ENCODE measurements around the gene ZNF280A. TPM values are rescaled to one million over a fixed set of nuclear protein-coding genes. Genes with fewer than 3 reads are reported as not detected.

The ZNF280A gene
- total and polyA plus RNA-seq, 9 of the 15 experiments (the other 6 are each of a cell fraction or from before 2014, with no cell fraction given) = 19.0 to 40.8 (median 28.6) TPM

DNA sequence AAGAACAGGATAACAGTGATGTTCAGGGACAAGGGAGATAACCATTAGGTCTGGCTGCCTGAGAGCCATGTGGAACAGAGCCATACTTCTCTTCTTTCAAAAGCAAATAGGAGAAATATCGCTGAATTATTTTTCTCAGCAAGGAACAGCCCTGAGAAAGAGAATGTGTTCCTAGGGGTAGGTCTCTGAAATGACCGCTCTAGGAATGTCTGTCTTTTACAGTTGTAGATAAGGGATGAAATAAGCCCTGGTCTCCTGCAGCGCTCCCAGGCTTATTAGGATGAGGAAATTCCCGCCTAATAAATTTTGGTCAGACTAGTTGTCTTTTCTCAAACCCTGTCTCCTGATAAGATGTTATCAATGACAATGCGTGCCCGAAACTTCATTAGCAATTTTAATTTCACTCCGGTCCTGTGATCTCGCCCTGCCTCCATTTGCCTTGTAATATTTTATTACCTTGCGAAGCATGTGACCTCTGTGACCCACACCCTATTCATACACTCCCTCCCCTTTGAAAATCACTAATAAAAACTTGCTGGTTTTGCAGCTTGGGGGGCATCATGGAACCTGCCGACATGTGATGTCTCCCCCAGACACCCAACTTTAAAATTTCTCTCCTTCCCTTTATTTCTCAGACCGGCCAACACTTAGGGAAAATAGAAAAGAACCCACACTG lies 51.1 kb downstream of the ZNF280A start (continued):
- TF ChIP-seq, protein P1, sequence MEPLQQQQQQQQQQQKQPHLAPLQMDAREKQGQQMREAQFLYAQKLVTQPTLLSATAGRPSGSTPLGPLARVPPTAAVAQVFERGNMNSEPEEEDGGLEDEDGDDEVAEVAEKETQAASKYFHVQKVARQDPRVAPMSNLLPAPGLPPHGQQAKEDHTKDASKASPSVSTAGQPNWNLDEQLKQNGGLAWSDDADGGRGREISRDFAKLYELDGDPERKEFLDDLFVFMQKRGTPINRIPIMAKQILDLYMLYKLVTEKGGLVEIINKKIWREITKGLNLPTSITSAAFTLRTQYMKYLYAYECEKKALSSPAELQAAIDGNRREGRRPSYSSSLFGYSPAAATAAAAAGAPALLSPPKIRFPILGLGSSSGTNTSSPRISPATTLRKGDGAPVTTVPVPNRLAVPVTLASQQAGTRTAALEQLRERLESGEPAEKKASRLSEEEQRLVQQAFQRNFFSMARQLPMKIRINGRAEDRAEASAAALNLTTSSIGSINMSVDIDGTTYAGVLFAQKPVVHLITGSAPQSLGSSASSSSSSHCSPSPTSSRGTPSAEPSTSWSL (CRISPR knock-in tag; IDR thresholded peaks at IDR 0.05; ENCODE audit: borderline replicate concordance) = peak; percentile 75; the same call in 1 of the 2 replicates
- TF ChIP-seq, protein P2, sequence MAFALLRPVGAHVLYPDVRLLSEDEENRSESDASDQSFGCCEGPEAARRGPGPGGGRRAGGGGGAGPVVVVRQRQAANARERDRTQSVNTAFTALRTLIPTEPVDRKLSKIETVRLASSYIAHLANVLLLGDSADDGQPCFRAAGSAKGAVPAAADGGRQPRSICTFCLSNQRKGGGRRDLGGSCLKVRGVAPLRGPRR (CRISPR knock-in tag; IDR thresholded peaks at IDR 0.05) = peak; percentile 80
- TF ChIP-seq HNRNPUL1 (IDR thresholded peaks at IDR 0.05; ENCODE audit: low read length) (0 out of 2 replicates have a peak, but pooled peaks have one; percentile 48), CXXC5 (CRISPR knock-in tag; IDR thresholded peaks at IDR 0.05) (peak; percentile 63), EP300 (IDR thresholded peaks at IDR 0.05; ENCODE audit: low read length) (peak; percentile 77), HEY1 (CRISPR knock-in tag; IDR thresholded peaks at IDR 0.05; ENCODE audit: borderline replicate concordance) (peak; percentile 82), MBD2 (IDR thresholded peaks at IDR 0.05; ENCODE audit: borderline replicate concordance, low read depth) (peak; percentile 20; the same call in 1 of the 2 replicates), TGIF2 (CRISPR knock-in tag; IDR thresholded peaks at IDR 0.05) (0 out of 2 replicates have a peak, but pooled peaks have one; percentile 25), ZNF778 (CRISPR knock-in tag; IDR thresholded peaks at IDR 0.05) (0 out of 2 replicates have a peak, but pooled peaks have one; percentile 72), TCFL5 (CRISPR knock-in tag; conservative IDR thresholded peaks at IDR 0.05) (peak; percentile 54; the same call in 1 of the 2 replicates), PPARD (CRISPR knock-in tag; IDR thresholded peaks at IDR 0.05) (peak; percentile 62; the same call in 1 of the 2 replicates), HCFC1 (IDR thresholded peaks at IDR 0.05; ENCODE audit: low read depth, low read length) (0 out of 2 replicates have a peak, but pooled peaks have one; percentile 15), JUNB (CRISPR knock-in tag; conservative IDR thresholded peaks at IDR 0.05) (0 out of 2 replicates have a peak, but pooled peaks have one; percentile 5), DMBX1 (CRISPR knock-in tag; IDR thresholded peaks at IDR 0.05; ENCODE audit: borderline replicate concordance) (peak; percentile 66)
- TF ChIP-seq, protein P3, sequence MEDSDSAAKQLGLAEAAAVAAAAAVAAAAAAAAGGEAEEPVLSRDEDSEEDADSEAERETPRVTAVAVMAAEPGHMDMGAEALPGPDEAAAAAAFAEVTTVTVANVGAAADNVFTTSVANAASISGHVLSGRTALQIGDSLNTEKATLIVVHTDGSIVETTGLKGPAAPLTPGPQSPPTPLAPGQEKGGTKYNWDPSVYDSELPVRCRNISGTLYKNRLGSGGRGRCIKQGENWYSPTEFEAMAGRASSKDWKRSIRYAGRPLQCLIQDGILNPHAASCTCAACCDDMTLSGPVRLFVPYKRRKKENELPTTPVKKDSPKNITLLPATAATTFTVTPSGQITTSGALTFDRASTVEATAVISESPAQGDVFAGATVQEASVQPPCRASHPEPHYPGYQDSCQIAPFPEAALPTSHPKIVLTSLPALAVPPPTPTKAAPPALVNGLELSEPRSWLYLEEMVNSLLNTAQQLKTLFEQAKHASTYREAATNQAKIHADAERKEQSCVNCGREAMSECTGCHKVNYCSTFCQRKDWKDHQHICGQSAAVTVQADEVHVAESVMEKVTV (CRISPR knock-in tag; IDR thresholded peaks at IDR 0.05) = 0 out of 2 replicates have a peak, but pooled peaks have one; percentile 16
- TF ChIP-seq, protein P4, sequence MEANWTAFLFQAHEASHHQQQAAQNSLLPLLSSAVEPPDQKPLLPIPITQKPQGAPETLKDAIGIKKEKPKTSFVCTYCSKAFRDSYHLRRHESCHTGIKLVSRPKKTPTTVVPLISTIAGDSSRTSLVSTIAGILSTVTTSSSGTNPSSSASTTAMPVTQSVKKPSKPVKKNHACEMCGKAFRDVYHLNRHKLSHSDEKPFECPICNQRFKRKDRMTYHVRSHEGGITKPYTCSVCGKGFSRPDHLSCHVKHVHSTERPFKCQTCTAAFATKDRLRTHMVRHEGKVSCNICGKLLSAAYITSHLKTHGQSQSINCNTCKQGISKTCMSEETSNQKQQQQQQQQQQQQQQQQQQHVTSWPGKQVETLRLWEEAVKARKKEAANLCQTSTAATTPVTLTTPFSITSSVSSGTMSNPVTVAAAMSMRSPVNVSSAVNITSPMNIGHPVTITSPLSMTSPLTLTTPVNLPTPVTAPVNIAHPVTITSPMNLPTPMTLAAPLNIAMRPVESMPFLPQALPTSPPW (CRISPR knock-in tag; IDR thresholded peaks at IDR 0.05) = peak; percentile 35; the same call in 1 of the 2 replicates
- TF ChIP-seq, protein P5, sequence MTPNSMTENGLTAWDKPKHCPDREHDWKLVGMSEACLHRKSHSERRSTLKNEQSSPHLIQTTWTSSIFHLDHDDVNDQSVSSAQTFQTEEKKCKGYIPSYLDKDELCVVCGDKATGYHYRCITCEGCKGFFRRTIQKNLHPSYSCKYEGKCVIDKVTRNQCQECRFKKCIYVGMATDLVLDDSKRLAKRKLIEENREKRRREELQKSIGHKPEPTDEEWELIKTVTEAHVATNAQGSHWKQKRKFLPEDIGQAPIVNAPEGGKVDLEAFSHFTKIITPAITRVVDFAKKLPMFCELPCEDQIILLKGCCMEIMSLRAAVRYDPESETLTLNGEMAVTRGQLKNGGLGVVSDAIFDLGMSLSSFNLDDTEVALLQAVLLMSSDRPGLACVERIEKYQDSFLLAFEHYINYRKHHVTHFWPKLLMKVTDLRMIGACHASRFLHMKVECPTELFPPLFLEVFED (CRISPR knock-in tag; conservative IDR thresholded peaks at IDR 0.05) = peak; percentile 74; the same call in 1 of the 2 replicates
- TF ChIP-seq, protein P6, sequence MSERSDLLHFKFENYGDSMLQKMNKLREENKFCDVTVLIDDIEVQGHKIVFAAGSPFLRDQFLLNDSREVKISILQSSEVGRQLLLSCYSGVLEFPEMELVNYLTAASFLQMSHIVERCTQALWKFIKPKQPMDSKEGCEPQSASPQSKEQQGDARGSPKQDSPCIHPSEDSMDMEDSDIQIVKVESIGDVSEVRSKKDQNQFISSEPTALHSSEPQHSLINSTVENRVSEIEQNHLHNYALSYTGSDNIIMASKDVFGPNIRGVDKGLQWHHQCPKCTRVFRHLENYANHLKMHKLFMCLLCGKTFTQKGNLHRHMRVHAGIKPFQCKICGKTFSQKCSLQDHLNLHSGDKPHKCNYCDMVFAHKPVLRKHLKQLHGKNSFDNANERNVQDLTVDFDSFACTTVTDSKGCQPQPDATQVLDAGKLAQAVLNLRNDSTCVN (CRISPR knock-in tag; IDR thresholded peaks at IDR 0.05) = 0 out of 2 replicates have a peak, but pooled peaks have one; percentile 43

Data from K562 (cell line).